BLaER1 (cell line): Measurements from ENCODE around the gene FCHSD2.

Experiments used
- H3K27ac ChIP-seq: shearing (Covaris generic); formaldehyde crosslinking; 2 replicates; pipeline ENCODE4 v1.8.1; 2022
- H3K27me3 ChIP-seq: shearing (Covaris generic); formaldehyde crosslinking; 2 replicates; pipeline ENCODE4 v1.8.1; 2022
- H3K36me3 ChIP-seq: shearing (Covaris generic); formaldehyde crosslinking; 2 replicates; pipeline ENCODE4 v1.8.1; 2022
- H3K4me1 ChIP-seq: shearing (Covaris generic); formaldehyde crosslinking; 2 replicates; pipeline ENCODE4 v1.8.1; 2022
- H3K4me2 ChIP-seq: shearing (Covaris generic); formaldehyde crosslinking; 2 replicates; pipeline ENCODE4 v1.8.1; 2022
- H3K4me3 ChIP-seq: shearing (Covaris generic); formaldehyde crosslinking; 2 replicates; pipeline ENCODE4 v1.8.1; 2022
- H3K9ac ChIP-seq: shearing (Covaris generic); formaldehyde crosslinking; 2 replicates; pipeline ENCODE4 v1.8.1; 2022
- H3K9me3 ChIP-seq: shearing (Covaris generic); formaldehyde crosslinking; 2 replicates; pipeline ENCODE4 v1.8.1; 2022
- H4K20me1 ChIP-seq: shearing (Covaris generic); formaldehyde crosslinking; 2 replicates; pipeline ENCODE4 v1.8.1; 2022
- Cebpa-rat ChIP-seq: shearing (Covaris generic); IDR thresholded peaks from 2 replicates; pipeline ENCODE4 v1.8.1; 2022

The FCHSD2 gene

DNA sequence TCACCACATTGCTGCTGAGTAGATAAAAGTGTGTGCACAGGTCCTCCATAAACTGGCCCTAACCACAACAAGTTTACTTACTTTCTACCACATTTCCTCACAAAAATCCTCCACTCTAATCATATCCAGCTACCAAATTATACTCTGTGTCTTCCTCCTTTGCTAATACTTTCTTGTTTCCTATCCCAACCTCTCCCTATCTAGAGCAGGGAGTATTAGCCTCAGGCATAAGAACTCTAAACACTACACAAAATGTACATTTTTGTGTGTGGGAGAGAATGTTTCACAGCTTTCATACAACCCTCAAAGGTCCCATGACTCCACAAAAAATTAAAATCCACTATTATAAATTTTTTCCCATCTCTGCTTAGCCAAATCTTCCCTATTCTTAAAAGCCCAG lies 255.5 kb downstream of the FCHSD2 start:
- no peak for TF ChIP-seq Cebpa-rat
- H3K4me3 ChIP-seq: no peak overlapping the region
- no peak overlapping the region for H3K4me2 ChIP-seq
- H3K27ac ChIP-seq: no peak overlapping the region
- H3K4me1 ChIP-seq: no peaks in the 10 kb centered on the region
- no peaks in the 10 kb centered on the region for H3K27me3 ChIP-seq
- no peaks in the 10 kb centered on the region for H4K20me1 ChIP-seq
- peaks cover 71% of the 10 kb centered on the region for H3K36me3 ChIP-seq
- H3K9ac ChIP-seq: no peak overlapping the region
- no peaks in the 10 kb centered on the region for H3K9me3 ChIP-seq

DNA sequence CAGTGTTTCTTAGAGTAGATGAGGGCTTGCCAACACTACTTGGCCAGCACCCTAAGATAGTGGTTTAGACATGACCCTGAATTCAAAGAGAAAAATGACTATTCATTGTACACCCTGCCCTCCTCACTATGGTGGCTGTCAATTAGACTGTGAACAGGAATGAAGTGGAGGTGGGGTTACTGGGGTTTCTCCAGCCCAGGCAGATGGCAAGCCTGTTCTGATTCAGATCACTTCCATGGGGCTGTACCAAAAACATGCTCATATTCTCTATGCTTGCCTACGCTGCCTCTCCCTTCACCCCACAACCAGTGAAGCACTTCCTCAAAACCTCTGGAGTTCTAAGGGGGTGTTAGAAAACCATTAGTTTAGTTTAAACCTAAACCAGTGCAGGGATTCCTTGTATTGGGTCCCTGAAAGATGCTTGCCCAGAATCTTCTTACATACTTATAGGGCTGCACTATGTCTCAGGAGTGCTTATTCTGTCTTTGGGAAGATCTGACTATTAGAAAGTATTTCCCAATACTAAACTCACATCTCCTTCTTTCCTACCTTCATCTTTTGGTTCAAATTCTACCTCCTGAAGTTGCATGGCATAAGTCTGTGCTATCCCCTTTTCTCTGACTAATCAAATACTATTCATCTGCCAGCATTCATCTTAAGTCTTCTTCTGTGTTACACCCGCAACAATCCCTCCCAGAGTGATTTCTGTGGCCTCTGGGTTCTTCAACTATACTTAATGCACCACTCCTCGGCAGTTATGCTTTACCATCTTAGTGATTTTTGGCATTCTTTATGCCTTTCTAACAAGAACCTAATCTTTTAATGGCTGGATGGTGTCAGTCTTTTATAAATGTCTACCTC lies 256.1 kb downstream of the FCHSD2 start:
- H3K36me3 ChIP-seq: peaks cover 76% of the 10 kb centered on the region
- H3K4me2 ChIP-seq: no peak overlapping the region
- H3K9me3 ChIP-seq: no peaks in the 10 kb centered on the region
- H3K27ac ChIP-seq: no peak overlapping the region
- H4K20me1 ChIP-seq: no peaks in the 10 kb centered on the region
- no peak overlapping the region for H3K9ac ChIP-seq
- TF ChIP-seq Cebpa-rat: no peak
- no peaks in the 10 kb centered on the region for H3K4me1 ChIP-seq
- H3K4me3 ChIP-seq: no peak overlapping the region
- no peaks in the 10 kb centered on the region for H3K27me3 ChIP-seq

DNA sequence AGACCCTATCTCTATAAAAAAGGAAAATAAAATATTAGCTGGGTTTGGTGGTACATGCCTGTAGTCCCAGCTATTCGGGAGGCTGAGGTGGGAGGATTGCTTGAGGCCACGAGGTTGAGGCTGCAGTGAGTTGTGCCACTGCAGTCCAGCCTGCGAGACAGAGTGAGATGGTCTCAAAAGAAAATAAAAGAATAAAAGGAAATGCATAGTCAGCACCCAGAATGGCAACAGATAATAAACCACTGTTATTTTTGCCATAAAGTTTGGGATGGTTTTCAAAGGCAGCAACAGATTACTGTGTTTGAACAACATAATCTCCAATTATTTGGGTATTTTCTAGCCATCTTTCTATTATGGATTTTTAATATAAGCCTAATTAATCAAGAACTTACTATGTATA lies 266.0 kb downstream of the FCHSD2 start:
- H3K4me2 ChIP-seq: no peak overlapping the region

DNA sequence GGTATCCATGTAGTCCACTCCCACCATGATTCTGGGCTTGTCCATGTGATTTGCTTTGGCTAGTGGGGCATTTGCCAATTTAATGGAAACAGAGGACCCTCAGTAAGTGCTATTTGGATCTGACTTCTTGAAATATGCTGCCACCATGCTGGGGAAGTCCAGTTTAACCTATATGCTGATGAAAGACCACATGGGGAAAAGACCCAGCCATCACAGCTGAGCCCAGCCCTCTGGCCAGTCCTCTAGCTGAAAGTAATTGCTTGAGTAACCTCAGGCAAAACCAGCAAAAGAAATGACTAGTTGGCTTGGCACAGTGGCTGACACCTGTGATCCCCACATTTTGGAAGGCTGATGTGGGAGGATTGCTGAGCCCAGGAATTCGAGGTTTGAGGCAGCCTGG lies 266.4 kb downstream of the FCHSD2 start:
- Histone ChIP-seq H3K27ac (no peak overlapping the region), H4K20me1 (no peaks in the 10 kb centered on the region), H3K36me3 (peaks cover 54% of the 10 kb centered on the region), H3K27me3 (no peaks in the 10 kb centered on the region), H3K9me3 (peaks cover 13% of the 10 kb centered on the region), H3K4me1 (no peaks in the 10 kb centered on the region), H3K9ac (no peak overlapping the region), H3K4me3 (no peak overlapping the region), H3K4me2 (no peak overlapping the region)
- no peak for TF ChIP-seq Cebpa-rat

More for the DNA sequence above, 266.0 kb downstream of the FCHSD2 start:
- Histone ChIP-seq H3K36me3 (peaks cover 53% of the 10 kb centered on the region), H3K4me3 (no peak overlapping the region), H3K9me3 (peaks cover 13% of the 10 kb centered on the region), H3K9ac (no peak overlapping the region), H3K27ac (no peak overlapping the region), H3K4me1 (no peaks in the 10 kb centered on the region), H4K20me1 (no peaks in the 10 kb centered on the region), H3K27me3 (no peaks in the 10 kb centered on the region)
- TF ChIP-seq Cebpa-rat: no peak

DNA sequence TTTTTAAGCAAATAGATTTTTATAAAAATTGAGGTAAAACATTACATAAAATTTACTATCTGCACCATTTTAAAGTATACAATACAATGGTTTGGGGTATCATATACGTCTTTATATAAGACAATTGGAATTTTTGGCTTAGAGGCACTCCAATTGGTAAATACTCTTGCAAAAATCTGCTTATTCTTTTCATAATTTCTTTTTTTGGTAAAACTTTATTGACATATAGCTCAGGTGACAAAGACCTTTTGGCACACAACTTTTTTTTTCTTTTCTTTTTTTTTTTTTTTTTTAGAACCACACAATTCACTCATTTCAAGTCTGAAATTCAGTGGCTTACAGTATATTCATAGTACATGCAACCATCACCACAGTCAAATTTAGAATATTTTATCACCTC lies 270.1 kb downstream of the FCHSD2 start:
- Histone ChIP-seq H3K4me2 (no peak overlapping the region), H3K27me3 (no peaks in the 10 kb centered on the region), H4K20me1 (no peaks in the 10 kb centered on the region), H3K4me3 (no peak overlapping the region), H3K36me3 (peaks cover 71% of the 10 kb centered on the region), H3K27ac (no peak overlapping the region), H3K9ac (no peak overlapping the region), H3K4me1 (peaks cover 9% of the 10 kb centered on the region; the same call in 1 of the 2 replicates), H3K9me3 (no peaks in the 10 kb centered on the region; the same call in 1 of the 2 replicates)
- TF ChIP-seq Cebpa-rat: no peak

DNA sequence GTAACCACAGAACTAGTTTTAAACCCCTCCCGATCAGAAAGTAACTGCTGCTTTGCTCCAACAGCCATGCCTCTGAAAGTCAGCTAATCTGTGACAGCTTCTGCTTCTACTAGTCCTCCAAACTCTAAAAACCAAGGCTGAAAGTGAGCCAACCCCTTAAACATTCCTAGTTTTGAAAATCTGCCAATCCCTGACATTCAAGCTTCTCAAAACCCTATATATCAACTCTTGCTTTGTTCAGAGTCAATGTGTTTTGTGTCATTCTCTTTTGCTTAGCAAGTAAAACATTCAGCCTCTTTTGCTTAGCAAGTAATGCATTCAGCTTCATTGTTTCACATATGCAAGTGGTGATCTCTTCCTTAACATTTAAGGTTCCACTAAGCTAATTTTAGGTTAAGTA lies 271.0 kb downstream of the FCHSD2 start:
- H3K4me3 ChIP-seq: no peak overlapping the region
- H3K27me3 ChIP-seq: no peaks in the 10 kb centered on the region
- H4K20me1 ChIP-seq: no peaks in the 10 kb centered on the region
- TF ChIP-seq Cebpa-rat: no peak
- H3K4me1 ChIP-seq: peaks cover 9% of the 10 kb centered on the region; the same call in 1 of the 2 replicates
- H3K36me3 ChIP-seq: peaks cover 74% of the 10 kb centered on the region
- no peak overlapping the region for H3K27ac ChIP-seq
- H3K4me2 ChIP-seq: no peak overlapping the region
- no peaks in the 10 kb centered on the region; the same call in 1 of the 2 replicates for H3K9me3 ChIP-seq
- H3K9ac ChIP-seq: no peak overlapping the region

DNA sequence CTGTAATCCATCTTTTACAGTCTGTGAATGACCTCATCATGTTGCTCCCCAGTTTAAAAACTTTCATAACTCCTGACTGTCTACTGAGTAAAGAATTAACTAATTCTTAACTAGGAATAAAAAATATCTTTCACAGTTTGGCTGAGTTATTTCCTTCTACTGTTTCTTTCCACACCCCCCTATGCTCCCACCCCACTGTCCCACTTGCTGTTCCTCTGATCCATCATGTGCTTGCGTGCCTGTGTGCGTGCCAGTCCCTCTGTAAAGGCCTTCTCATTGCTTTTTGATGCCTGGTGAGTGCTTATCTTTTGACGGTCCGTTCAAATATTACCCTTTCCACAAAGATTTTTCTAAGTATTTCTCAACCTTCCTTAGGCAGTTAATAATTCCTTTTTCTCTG lies 272.3 kb downstream of the FCHSD2 start:
- no peak overlapping the region for H3K27ac ChIP-seq
- peaks cover 70% of the 10 kb centered on the region for H3K36me3 ChIP-seq
- no peak for TF ChIP-seq Cebpa-rat
- H4K20me1 ChIP-seq: no peaks in the 10 kb centered on the region
- H3K9ac ChIP-seq: no peak overlapping the region
- no peaks in the 10 kb centered on the region; the same call in 1 of the 2 replicates for H3K9me3 ChIP-seq
- no peak overlapping the region for H3K4me2 ChIP-seq
- H3K4me1 ChIP-seq: peaks cover 9% of the 10 kb centered on the region; the same call in 1 of the 2 replicates
- H3K4me3 ChIP-seq: no peak overlapping the region
- no peaks in the 10 kb centered on the region for H3K27me3 ChIP-seq

DNA sequence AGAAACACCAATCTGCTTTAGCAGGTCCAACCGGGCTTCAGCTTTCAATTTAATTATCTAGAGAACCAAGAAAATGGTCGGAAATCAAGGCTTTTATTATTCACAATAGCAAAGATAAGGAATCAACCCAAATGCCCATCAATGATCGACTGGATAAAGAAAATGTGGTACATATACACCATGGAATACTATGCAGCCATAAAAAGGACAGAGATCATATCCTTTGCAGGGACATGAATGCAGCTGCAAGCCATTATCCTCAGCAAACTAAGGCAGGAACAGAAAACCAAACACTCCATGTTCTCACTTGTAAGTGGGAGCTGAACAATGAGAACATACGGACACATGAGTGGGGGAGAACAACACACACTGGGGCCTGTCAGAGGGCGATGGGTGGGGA lies 274.1 kb downstream of the FCHSD2 start:
- Histone ChIP-seq H4K20me1 (0 out of 2 replicates have a peak, but pooled peaks cover 9% of the 10 kb centered on the region), H3K9me3 (no peaks in the 10 kb centered on the region), H3K36me3 (peaks cover 68% of the 10 kb centered on the region), H3K4me3 (no peak overlapping the region), H3K4me1 (peaks cover 9% of the 10 kb centered on the region; the same call in 1 of the 2 replicates), H3K27me3 (no peaks in the 10 kb centered on the region), H3K9ac (no peak overlapping the region), H3K4me2 (no peak overlapping the region), H3K27ac (no peak overlapping the region)
- no peak for TF ChIP-seq Cebpa-rat

DNA sequence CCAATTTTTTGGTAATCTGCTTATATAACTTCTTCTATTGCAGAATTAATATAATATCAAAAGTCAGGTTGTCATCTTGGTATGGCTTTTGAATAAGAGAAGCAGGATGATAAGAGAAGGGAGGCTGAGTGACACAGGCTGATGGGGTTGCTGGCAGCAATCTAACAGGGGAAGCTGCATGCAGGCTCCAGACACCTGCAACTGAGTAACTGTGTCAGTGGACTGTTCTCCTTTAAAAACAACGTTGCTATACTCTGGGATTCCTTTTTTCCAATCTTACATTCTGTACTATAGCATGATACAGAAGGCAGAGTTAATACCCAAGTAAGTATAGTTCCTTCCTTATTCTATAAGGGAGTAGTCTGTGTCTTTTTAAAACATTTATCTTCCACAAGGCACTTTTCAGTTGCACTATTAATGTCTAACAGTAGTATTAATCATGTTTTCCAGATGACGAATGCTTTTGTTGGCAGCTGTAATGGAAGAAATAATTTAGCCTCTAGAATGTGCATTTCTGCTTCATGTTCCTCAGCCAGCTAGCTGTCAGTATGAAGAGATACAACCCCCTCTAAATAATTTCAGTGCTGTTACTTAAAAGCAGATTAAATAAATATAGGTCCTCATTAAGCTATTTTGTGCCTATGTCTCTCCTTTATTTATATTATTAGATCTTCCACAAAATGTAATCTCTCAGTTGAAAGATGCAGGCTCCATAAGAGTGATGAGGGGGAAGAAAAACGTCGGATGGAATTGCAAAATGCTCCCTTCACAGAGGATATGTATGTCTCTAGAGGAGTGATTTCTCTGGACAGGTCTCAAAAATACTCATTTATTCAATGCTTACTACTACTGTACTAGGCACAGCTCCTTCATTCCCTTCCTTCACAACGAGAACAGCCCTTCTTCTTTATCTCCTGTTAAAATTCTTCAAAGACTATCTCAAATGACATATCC lies 277.1 kb downstream of the FCHSD2 start:
- TF ChIP-seq Cebpa-rat: no peak
- Histone ChIP-seq H3K27ac (no peak overlapping the region), H3K4me3 (no peak overlapping the region), H3K4me2 (no peak overlapping the region), H3K9ac (no peak overlapping the region), H4K20me1 (0 out of 2 replicates have a peak, but pooled peaks cover 9% of the 10 kb centered on the region), H3K36me3 (peaks cover 64% of the 10 kb centered on the region), H3K4me1 (peaks cover 6% of the 10 kb centered on the region; the same call in 1 of the 2 replicates), H3K27me3 (no peaks in the 10 kb centered on the region), H3K9me3 (no peaks in the 10 kb centered on the region)
